Glutamatergic neuron (in vitro differentiated cells): ENCODE measurements around the gene CEACAM21. TPM values are rescaled to one million over a fixed set of nuclear protein-coding genes. Genes with fewer than 3 reads are reported as not detected.

Experiments used
- DNase-seq: peaks from one replicate; pipeline ENCODE4 v3.0.0; 2022
- H3K27ac Mint-ChIP-seq: one replicate; pipeline ENCODE4 v1.8.0; 2020; ENCODE audit warnings: mild to moderate bottlenecking, mixed read lengths, inconsistent platforms; ENCODE audit not compliant: unreplicated experiment
- H3K27me3 Mint-ChIP-seq: one replicate; pipeline ENCODE4 v1.8.0; 2020; ENCODE audit warnings: mild to moderate bottlenecking, moderate library complexity, mixed read lengths, inconsistent platforms; ENCODE audit not compliant: unreplicated experiment
- H3K36me3 Mint-ChIP-seq: one replicate; pipeline ENCODE4 v1.8.0; 2020; ENCODE audit warnings: mild to moderate bottlenecking, mixed read lengths, inconsistent platforms; ENCODE audit not compliant: unreplicated experiment
- H3K4me1 Mint-ChIP-seq: one replicate; pipeline ENCODE4 v1.8.0; 2020; ENCODE audit warnings: mild to moderate bottlenecking, low read depth, mixed read lengths, inconsistent platforms; ENCODE audit not compliant: unreplicated experiment
- H3K4me3 Mint-ChIP-seq: one replicate; pipeline ENCODE4 v1.8.0; 2020; ENCODE audit warnings: mild to moderate bottlenecking, mixed read lengths, inconsistent platforms; ENCODE audit not compliant: unreplicated experiment
- H3K9me3 Mint-ChIP-seq: one replicate; pipeline ENCODE4 v1.8.0; 2020; ENCODE audit warnings: mild to moderate bottlenecking, moderate library complexity, mixed read lengths, inconsistent platforms; ENCODE audit not compliant: unreplicated experiment
- total RNA-seq: library from RNA; stranded (reverse); fragmentation: NEBNext Ultra II Directional; extraction: Animal tissue kit (Norgen Biotek cat#: 25700); gene quantifications from one replicate; pipeline ENCODE4 v1.2.1, GENCODE V29; 2021; ENCODE audit not compliant: unreplicated experiment
- TF ChIP-seq, protein P1 (sequence below): fragments of 200-600 bp; sonication (generic); IDR thresholded peaks from one replicate; pipeline ENCODE4 v1.5.0; 2021; ENCODE audit not compliant: partially characterized antibody, unreplicated experiment

CEACAM21 gene
- total RNA-seq, 1 donor from 2014 or later = not detected

DNA sequence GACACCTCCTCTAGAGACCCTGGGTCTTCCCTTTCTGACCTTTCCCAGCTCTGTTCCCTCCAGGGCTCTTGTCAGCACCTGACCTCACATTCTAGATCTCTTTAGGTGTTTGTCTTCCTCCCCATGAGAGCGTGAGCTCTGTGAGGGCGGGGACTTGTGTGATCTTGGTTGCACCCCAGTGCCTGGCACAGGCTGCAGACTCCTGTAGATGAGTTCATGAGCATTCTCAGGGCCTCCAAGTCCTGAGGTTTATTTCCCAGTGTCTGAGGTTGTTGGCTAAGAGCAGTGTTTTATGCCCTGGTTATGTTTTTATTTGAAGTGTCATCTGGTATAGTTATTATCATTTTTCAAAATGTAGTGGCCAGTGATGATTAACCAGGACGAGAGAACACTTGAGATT, 50.3 kb downstream of the CEACAM21 start:
- no peak for DNase-seq
- Mint-ChIP-seq H3K4me1 (no peaks in the 10 kb centered on the region), H3K9me3 (peaks cover 2% of the 10 kb centered on the region), H3K4me3 (no peak overlapping the region), H3K27ac (no peak overlapping the region), H3K27me3 (peaks cover 4% of the 10 kb centered on the region), H3K36me3 (peaks cover 6% of the 10 kb centered on the region)
- TF ChIP-seq, protein P1, sequence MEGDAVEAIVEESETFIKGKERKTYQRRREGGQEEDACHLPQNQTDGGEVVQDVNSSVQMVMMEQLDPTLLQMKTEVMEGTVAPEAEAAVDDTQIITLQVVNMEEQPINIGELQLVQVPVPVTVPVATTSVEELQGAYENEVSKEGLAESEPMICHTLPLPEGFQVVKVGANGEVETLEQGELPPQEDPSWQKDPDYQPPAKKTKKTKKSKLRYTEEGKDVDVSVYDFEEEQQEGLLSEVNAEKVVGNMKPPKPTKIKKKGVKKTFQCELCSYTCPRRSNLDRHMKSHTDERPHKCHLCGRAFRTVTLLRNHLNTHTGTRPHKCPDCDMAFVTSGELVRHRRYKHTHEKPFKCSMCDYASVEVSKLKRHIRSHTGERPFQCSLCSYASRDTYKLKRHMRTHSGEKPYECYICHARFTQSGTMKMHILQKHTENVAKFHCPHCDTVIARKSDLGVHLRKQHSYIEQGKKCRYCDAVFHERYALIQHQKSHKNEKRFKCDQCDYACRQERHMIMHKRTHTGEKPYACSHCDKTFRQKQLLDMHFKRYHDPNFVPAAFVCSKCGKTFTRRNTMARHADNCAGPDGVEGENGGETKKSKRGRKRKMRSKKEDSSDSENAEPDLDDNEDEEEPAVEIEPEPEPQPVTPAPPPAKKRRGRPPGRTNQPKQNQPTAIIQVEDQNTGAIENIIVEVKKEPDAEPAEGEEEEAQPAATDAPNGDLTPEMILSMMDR = no peak

DNA sequence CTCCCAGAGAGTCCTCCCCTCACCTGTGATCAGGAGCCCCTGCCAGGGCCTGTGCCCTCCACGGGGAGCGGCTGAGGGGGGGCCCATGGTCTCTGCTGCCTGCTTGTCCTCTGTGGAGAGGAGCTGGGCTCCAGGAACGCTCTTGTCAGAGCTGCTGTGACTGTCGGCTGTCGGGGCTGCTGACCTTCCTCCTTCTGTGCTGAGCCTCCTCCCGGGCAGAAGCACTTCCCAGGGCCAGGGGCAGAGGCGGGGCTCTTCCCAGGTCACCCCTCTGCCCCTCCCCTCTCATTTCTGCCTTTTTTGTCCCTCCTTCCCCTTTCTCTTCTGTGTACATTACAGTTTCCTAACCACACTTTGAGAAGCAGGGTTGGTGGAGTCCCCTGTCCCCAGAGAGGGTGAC, 50.9 kb downstream of the CEACAM21 start, which contains the start of gene CEACAM4:
CEACAM4 (minus strand) TSS at position 198 of the 400 bp plus-strand sequence; CDS start at position 87, 111 bp downstream.
- no peak within 1 kb of the TSS for H3K4me3 Mint-ChIP-seq
- peaks cover 4% of the 10 kb centered on the region for H3K27me3 Mint-ChIP-seq
- H3K9me3 Mint-ChIP-seq = peaks cover 2% of the 10 kb centered on the region
- peaks cover 6% of the 10 kb centered on the region for H3K36me3 Mint-ChIP-seq
- TF ChIP-seq, protein P1 = no peak
- no peak within 1 kb of the TSS for H3K27ac Mint-ChIP-seq
- no peaks in the 10 kb centered on the region for H3K4me1 Mint-ChIP-seq
- DNase-seq = no peak

DNA sequence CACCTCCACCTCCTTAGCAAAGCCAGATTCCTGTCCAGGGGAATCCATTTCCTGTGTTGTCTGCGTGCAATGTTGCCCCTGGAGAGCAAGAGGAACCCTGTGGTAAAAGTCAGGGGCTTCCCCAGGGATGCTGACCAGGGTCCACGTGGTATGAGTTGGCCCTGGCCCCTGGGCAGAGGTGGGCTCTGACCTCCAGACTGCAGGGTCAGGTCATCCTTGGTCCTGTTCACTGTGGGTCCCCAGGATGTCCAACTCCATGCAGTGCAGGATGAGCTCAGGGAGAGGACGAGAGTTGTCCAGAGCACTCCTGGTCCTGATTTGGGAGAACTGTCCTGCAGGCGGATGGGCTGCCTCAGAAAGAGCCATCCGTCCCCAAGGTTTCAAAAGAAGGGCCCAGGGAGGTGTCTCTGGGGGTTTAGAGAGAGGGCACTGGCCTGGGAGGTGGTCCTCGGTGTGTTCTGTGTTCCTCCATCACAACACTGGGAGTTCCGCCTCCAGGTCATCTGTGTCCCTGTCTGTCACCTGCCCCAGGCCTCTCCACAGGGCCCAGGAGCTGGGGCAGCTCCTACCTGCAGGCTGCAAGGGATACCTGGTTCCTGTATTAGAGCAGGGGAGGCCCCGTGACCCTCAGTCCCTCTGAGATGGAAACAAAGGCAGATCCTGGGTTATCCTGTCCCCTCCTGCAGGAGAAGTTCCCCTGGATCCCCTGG, 52.2 kb downstream of the CEACAM21 start:
- Mint-ChIP-seq H3K36me3 (peaks cover 6% of the 10 kb centered on the region), H3K27ac (no peak overlapping the region), H3K9me3 (peaks cover 2% of the 10 kb centered on the region)

More for the DNA sequence above, 52.2 kb downstream of the CEACAM21 start:
- Mint-ChIP-seq H3K4me1 (no peaks in the 10 kb centered on the region), H3K27me3 (no peaks in the 10 kb centered on the region), H3K4me3 (no peak overlapping the region)
- TF ChIP-seq, protein P1 = no peak
- no peak for DNase-seq

Other genes starting within 250 kb of the CEACAM21 start
- gene TGFB1, start 222.2 kb upstream of the CEACAM21 start, total RNA-seq = 26.0 TPM
- gene B9D2, start 212.0 kb upstream of the CEACAM21 start, total RNA-seq = 7.6 TPM
- gene TMEM91, start 199.6 kb upstream of the CEACAM21 start, total RNA-seq = 52.6 TPM
- gene EXOSC5, start 178.8 kb upstream of the CEACAM21 start, total RNA-seq = 18.2 TPM
- gene BCKDHA, start 178.3 kb upstream of the CEACAM21 start, total RNA-seq = 11.0 TPM
- 15.9 TPM for gene B3GNT8, start 148.8 kb upstream of the CEACAM21 start, total RNA-seq
- gene DMAC2, start 136.3 kb upstream of the CEACAM21 start, total RNA-seq = 99.4 TPM
- not detected for gene ERICH4, start 133.0 kb upstream of the CEACAM21 start, total RNA-seq
- gene CEACAM4, start 50.9 kb downstream of the CEACAM21 start, total RNA-seq = not detected
- gene CEACAM7, start 112.1 kb downstream of the CEACAM21 start, total RNA-seq = not detected
- gene CEACAM5, start 132.5 kb downstream of the CEACAM21 start, total RNA-seq = not detected
- 0.20 TPM for gene CEACAM6, start 179.4 kb downstream of the CEACAM21 start, total RNA-seq
- gene CEACAM3, start 220.4 kb downstream of the CEACAM21 start, total RNA-seq = not detected